K562 (cell line): ENCODE data around the gene TRIP10. TPM values are rescaled to one million over a fixed set of nuclear protein-coding genes. Genes with fewer than 3 reads are reported as not detected.
A peak's percentile ranks its signal among the peaks of the same experiment; 100 is the strongest.

Experiments used
- ARID2 ChIP-seq: fragments of 450-650 bp; IDR thresholded peaks from 2 replicates; pipeline ENCODE4 v1.6.1; 2017; ENCODE audit warnings: antibody characterized with exemption, mild to moderate bottlenecking
- COPS2 ChIP-seq: fragments of 450-650 bp; conservative IDR thresholded peaks from 2 replicates; pipeline ENCODE4 v1.6.1; 2016; ENCODE audit warnings: mild to moderate bottlenecking, moderate library complexity
- DDX20 ChIP-seq: fragments of 450-650 bp; IDR thresholded peaks from 2 replicates; pipeline ENCODE4 v1.6.1; 2016; ENCODE audit warnings: missing genetic modification characterization, low read depth, mild to moderate bottlenecking, missing compliant biosample characterization, moderate library complexity
- EGR1 ChIP-seq: fragments of 450-650 bp; conservative IDR thresholded peaks from 2 replicates; pipeline ENCODE4 v1.6.1; 2017; ENCODE audit warnings: mild to moderate bottlenecking
- ELK3 ChIP-seq: fragments of 450-650 bp; formaldehyde crosslinking; IDR thresholded peaks from 2 replicates; pipeline ENCODE4 v1.4.0; 2020; ENCODE audit warnings: mild to moderate bottlenecking
- FOXA1 ChIP-seq: fragments of 450-650 bp; IDR thresholded peaks from 2 replicates; pipeline ENCODE4 v1.6.1; 2016; ENCODE audit warnings: mild to moderate bottlenecking, borderline replicate concordance
- MTF1 ChIP-seq: fragments of 250-450 bp; sonication (Bioruptor Pico); IDR thresholded peaks from 2 replicates; pipeline ENCODE4 v1.9.0; 2021; ENCODE audit warnings: moderate library complexity, mild to moderate bottlenecking, inconsistent platforms, borderline replicate concordance
- MYC ChIP-seq, 2 experiments: fragments of 250-450 bp in 1 of 2; sonication (Bioruptor Pico) in 1 of 2; IDR thresholded peaks; 2 replicates each; pipeline versions ENCODE4 v1.5.1 to v1.6.1; 2012 to 2021; ENCODE audit warnings: low read depth in 2 of 2, borderline replicate concordance in 1 of 2, improper control_type of control experiment in 1 of 2, low read length in 1 of 2, mild to moderate bottlenecking in 1 of 2, moderate library complexity in 1 of 2
- MYNN ChIP-seq, 2 experiments: sonication (generic); formaldehyde crosslinking in 1 of 2; IDR thresholded peaks; 2 replicates each; pipeline versions ENCODE4 v1.5.0 to v1.6.1; 2016 to 2020; ENCODE audit warnings: antibody characterized with exemption in 1 of 2, missing genetic modification reagents in 1 of 2
- NFRKB ChIP-seq: fragments of 450-650 bp; IDR thresholded peaks from 2 replicates; pipeline ENCODE4 v1.6.1; 2016; ENCODE audit warnings: low read depth
- OTX1 ChIP-seq: fragments of 450-650 bp; formaldehyde crosslinking; IDR thresholded peaks from 2 replicates; pipeline ENCODE4 v1.4.0; 2022; ENCODE audit warnings: mild to moderate bottlenecking
- PHTF2 ChIP-seq: fragments of 250-450 bp; sonication (Bioruptor Pico); IDR thresholded peaks from 2 replicates; pipeline ENCODE4 v1.5.0; 2021; ENCODE audit warnings: mild to moderate bottlenecking
- POLR2B ChIP-seq: fragments of 450-650 bp; IDR thresholded peaks from 2 replicates; pipeline ENCODE4 v1.6.1; 2018; ENCODE audit warnings: low read depth; ENCODE audit not compliant: partially characterized antibody
- POLR3G ChIP-seq: IDR thresholded peaks from 2 replicates; pipeline ENCODE4 v1.6.1; 2011; ENCODE audit not compliant: insufficient read length, insufficient replicate concordance; ENCODE audit errors: extremely low read depth
- PURB ChIP-seq: sonication (generic); formaldehyde crosslinking; IDR thresholded peaks from 2 replicates; pipeline ENCODE4 v1.9.0; 2021; ENCODE audit warnings: low read depth, mild to moderate bottlenecking, missing genetic modification reagents
- RFX5 ChIP-seq: IDR thresholded peaks from 2 replicates; pipeline ENCODE4 v1.6.1; 2011; ENCODE audit warnings: low read depth, mild to moderate bottlenecking, improper control_type of control experiment, low read length
- RFX7 ChIP-seq: fragments of 250-450 bp; sonication (Bioruptor Pico); IDR thresholded peaks from 2 replicates; pipeline ENCODE4 v1.5.1; 2021; ENCODE audit warnings: mild to moderate bottlenecking
- SAP30 ChIP-seq: fragments of 200-600 bp; sonication (generic); IDR thresholded peaks from 2 replicates; pipeline ENCODE4 v1.6.1; 2012; ENCODE audit warnings: borderline replicate concordance, low read depth, mild to moderate bottlenecking, moderate library complexity, low read length, control low read depth, inconsistent platforms; ENCODE audit not compliant: insufficient read depth, poor library complexity, severe bottlenecking
- SRSF7 ChIP-seq: fragments of 200-400 bp; formaldehyde crosslinking; optimal IDR thresholded peaks from 2 replicates; pipeline ENCODE3; 2017; ENCODE audit warnings: mild to moderate bottlenecking, low read depth, low read length
- STAT5A ChIP-seq: IDR thresholded peaks from 2 replicates; pipeline ENCODE4 v1.6.1; 2012; ENCODE audit warnings: low read length, inconsistent platforms, borderline replicate concordance
- SUPT5H ChIP-seq: fragments of 450-650 bp; IDR thresholded peaks from 2 replicates; pipeline ENCODE4 v1.6.1; 2016
- ZNF316 ChIP-seq: fragments of 450-650 bp; IDR thresholded peaks from 2 replicates; pipeline ENCODE4 v1.6.1; 2016
- ZNF589 ChIP-seq: fragments of 200-800 bp; sonication (Bioruptor generic); IDR thresholded peaks from 2 replicates; pipeline ENCODE4 v1.6.1; 2016; ENCODE audit warnings: low read depth, missing genetic modification characterization, missing compliant biosample characterization
- polyA plus RNA-seq, 8 experiments: library from polyadenylated mRNA; depleted of rRNA in 4 of 8; stranded (reverse) in 5 of 8; unstranded in 3 of 8; fragments of >200 nt; fragmentation: Nextera tagmentation in 2 of 8; fragmentation: Illumina TruSeq in 1 of 8; extraction: Ambion mirVana in 2 of 8; extraction: Trizol in 1 of 8; gene quantifications; 2 replicates each; pipeline versions ENCODE4 v1.2.1 to v1.2.3, GENCODE V29; 2011 to 2014; ENCODE audit warnings: inconsistent platforms in 1 of 8, missing spikeins in 1 of 8
- total RNA-seq, 7 experiments: library from RNA; depleted of rRNA in 6 of 7; stranded (reverse); fragments of >200 nt in 6 of 7; fragmentation: Illumina TruSeq in 2 of 7; extraction: Trizol in 2 of 7; gene quantifications; 2 replicates each; pipeline versions ENCODE4 v1.2.1 to v1.2.3, GENCODE V29; 2011 to 2021; ENCODE audit warnings: low replicate concordance in 1 of 7
- TF ChIP-seq, protein P1 (sequence below): fragments of 450-650 bp; IDR thresholded peaks from 2 replicates; pipeline ENCODE4 v1.6.1; 2014; ENCODE audit warnings: low read depth, mild to moderate bottlenecking, moderate library complexity, borderline replicate concordance
- TF ChIP-seq, protein P2 (sequence below): sonication (generic); formaldehyde crosslinking; IDR thresholded peaks from 2 replicates; pipeline ENCODE4 v1.8.1; 2023; ENCODE audit warnings: mild to moderate bottlenecking, missing genetic modification reagents

TRIP10 gene
- total and polyA plus RNA-seq, 9 of the 15 experiments (the other 6 are each of a cell fraction or from before 2014, with no cell fraction given), result 1.2 to 66.8 (median 36.1) TPM

DNA sequence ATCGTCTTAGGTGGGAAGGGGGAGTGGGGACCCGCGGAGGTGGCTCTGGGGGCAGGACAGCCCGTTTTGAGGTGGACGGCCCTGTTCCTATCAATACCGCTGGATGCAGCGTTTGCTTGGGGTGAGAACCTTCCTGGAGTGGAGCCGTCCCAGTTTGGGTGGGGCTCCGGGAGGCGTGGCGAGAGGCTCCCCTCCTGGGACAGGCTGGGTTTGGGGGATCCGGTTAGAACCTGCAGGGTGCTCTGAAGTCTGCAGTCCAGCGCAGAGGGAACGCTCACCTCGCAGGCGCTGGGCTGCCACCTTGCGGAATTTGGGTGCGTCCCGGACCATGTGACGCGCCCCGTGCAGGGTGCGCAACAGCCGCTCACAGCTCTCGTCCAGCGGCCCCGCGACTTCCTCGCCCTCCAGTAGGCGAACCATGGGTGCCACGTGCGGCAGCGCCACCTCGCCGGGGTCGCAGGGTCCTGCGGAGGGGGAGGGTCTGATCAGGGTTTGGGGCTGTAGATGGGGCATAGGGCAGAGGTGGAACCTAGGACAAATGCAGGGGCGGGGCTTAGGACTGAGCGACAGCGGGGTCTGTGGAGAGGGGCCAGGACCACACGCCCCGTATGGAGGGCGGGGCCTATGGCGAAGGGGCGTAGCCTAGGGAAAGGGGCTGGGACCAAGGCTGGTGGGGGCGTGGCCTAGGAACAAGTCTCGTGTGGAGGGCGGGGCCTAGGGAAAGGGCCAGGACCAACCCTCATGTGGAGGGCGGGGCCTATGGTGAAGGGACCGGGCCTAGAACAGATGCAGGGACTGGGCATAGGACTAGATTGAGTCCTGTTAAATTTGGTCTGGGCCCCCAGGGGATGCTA is 13.9 kb downstream of the TRIP10 start (continued):
- TF ChIP-seq, protein P1, sequence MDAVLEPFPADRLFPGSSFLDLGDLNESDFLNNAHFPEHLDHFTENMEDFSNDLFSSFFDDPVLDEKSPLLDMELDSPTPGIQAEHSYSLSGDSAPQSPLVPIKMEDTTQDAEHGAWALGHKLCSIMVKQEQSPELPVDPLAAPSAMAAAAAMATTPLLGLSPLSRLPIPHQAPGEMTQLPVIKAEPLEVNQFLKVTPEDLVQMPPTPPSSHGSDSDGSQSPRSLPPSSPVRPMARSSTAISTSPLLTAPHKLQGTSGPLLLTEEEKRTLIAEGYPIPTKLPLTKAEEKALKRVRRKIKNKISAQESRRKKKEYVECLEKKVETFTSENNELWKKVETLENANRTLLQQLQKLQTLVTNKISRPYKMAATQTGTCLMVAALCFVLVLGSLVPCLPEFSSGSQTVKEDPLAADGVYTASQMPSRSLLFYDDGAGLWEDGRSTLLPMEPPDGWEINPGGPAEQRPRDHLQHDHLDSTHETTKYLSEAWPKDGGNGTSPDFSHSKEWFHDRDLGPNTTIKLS, result peak; percentile 90
- TF ChIP-seq MYNN (IDR thresholded peaks at IDR 0.05) (peak; percentile 54; the same call in 1 of the 2 replicates), MYNN (CRISPR knock-in tag; IDR thresholded peaks at IDR 0.05) (no peak), RFX5 (no peak), MYC (IDR thresholded peaks at IDR 0.05; ENCODE audit: low read depth, low read length) (peak; percentile 98), MYC (CRISPR knock-in tag; IDR thresholded peaks at IDR 0.05; ENCODE audit: borderline replicate concordance, low read depth) (peak; percentile 96), MTF1 (no peak), ZNF316 (no peak), POLR3G (no peak), ARID2 (0 out of 2 replicates have a peak, but pooled peaks have one; percentile 34), STAT5A (no peak), FOXA1 (no peak), ELK3 (CRISPR knock-in tag) (no peak), ZNF589 (CRISPR knock-in tag) (no peak), PURB (CRISPR knock-in tag) (no peak), SAP30 (peak; percentile 67), DDX20 (tag) (no peak), SRSF7 (no peak), EGR1 (0 out of 2 replicates have a peak, but pooled peaks have one; percentile 8), COPS2 (no peak), NFRKB (no peak), SUPT5H (peak; percentile 68), PHTF2 (CRISPR knock-in tag) (no peak), OTX1 (CRISPR knock-in tag) (peak; percentile 82; the same call in 1 of the 2 replicates), POLR2B (peak; percentile 43), RFX7 (CRISPR knock-in tag) (no peak)
- TF ChIP-seq, protein P2, sequence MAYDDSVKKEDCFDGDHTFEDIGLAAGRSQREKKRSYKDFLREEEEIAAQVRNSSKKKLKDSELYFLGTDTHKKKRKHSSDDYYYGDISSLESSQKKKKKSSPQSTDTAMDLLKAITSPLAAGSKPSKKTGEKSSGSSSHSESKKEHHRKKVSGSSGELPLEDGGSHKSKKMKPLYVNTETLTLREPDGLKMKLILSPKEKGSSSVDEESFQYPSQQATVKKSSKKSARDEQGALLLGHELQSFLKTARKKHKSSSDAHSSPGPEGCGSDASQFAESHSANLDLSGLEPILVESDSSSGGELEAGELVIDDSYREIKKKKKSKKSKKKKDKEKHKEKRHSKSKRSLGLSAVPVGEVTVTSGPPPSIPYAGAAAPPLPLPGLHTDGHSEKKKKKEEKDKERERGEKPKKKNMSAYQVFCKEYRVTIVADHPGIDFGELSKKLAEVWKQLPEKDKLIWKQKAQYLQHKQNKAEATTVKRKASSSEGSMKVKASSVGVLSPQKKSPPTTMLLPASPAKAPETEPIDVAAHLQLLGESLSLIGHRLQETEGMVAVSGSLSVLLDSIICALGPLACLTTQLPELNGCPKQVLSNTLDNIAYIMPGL (CRISPR knock-in tag), result peak; percentile 74; the same call in 1 of the 2 replicates
